Measurements from ENCODE around the gene TRIO.
A peak's percentile ranks its signal among the peaks of the same experiment; 100 is the strongest.

Gene TRIO

DNA sequence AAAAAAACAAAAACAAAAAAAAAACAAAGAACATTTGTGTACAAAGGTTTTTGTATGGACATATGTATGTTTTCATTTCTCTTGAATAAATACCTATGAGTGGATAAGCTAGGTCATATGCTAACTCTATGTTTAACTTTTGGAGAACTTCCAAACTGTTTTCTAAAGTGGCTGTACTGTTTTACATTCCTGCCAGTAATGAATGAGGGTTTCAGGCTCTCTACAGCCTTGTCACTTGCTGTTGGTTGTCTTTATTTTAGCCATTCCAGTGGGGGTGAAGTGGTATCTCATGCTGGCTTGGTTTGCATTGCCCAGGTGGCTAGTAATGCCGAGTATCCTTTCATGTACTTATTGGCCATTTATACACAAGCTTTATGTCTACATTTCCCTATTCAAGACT, 9.1 kb upstream of the TRIO start:
- H3K9me3 ChIP-seq (ENCODE audit: control insufficient read depth in 1 of 2, low read length in 2 of 2) = no peaks in the 10 kb centered on the region

DNA sequence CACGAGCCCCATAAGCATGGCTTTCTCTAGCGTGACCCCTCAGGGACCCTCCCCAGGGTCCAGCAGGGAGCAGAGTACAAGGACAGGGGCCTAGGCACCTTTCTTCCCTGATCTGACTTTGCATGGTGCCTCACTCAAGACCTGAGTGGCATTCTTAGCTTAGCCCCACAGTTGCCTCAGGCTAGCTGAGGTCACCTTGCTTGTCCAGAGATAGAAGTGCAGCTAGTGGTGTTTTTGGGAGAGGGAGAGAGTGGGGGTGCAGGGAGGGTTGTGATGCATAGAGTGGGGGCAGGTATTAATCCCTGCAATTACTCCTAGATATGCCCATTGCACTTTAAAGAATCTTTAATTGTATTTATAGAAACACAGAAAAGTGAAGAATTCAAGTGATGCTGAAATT, 8.4 kb upstream of the TRIO start:
- H3K36me3 ChIP-seq (ENCODE audit: control insufficient read depth in 1 of 2, insufficient read depth in 2 of 2, low read length in 2 of 2) = no peaks in the 10 kb centered on the region
- no peaks in the 10 kb centered on the region for H3K9me3 ChIP-seq (ENCODE audit: control insufficient read depth in 1 of 2, low read length in 2 of 2)
- no peaks in the 10 kb centered on the region for H3K27me3 ChIP-seq (ENCODE audit: control insufficient read depth in 1 of 2, insufficient read depth in 2 of 2, low read length in 2 of 2)
- H3K9ac ChIP-seq (ENCODE audit: low read depth in 1 of 2, low read length in 2 of 2) = no peak overlapping the region
- H3K4me1 ChIP-seq (ENCODE audit: control insufficient read depth in 1 of 2, insufficient read depth in 2 of 2, low read length in 2 of 2) = peaks cover 0 to 4% of the 10 kb centered on the region in 2 donors
- no peak overlapping the region for H3K4me3 ChIP-seq (ENCODE audit: low read depth in 1 of 2, low read length in 2 of 2)
- no peak overlapping the region for H3K27ac ChIP-seq (ENCODE audit: low read depth, low read length)

More for the DNA sequence above, 9.1 kb upstream of the TRIO start:
- no peak overlapping the region for H3K4me3 ChIP-seq (ENCODE audit: low read depth in 1 of 2, low read length in 2 of 2)
- no peak overlapping the region for H3K27ac ChIP-seq (ENCODE audit: low read depth, low read length)
- H3K27me3 ChIP-seq (ENCODE audit: control insufficient read depth in 1 of 2, insufficient read depth in 2 of 2, low read length in 2 of 2) = no peaks in the 10 kb centered on the region
- H3K4me1 ChIP-seq (ENCODE audit: control insufficient read depth in 1 of 2, insufficient read depth in 2 of 2, low read length in 2 of 2) = peaks cover 0 to 4% of the 10 kb centered on the region in 2 donors
- H3K36me3 ChIP-seq (ENCODE audit: control insufficient read depth in 1 of 2, insufficient read depth in 2 of 2, low read length in 2 of 2) = no peaks in the 10 kb centered on the region
- no peak overlapping the region for H3K9ac ChIP-seq (ENCODE audit: low read depth in 1 of 2, low read length in 2 of 2)

DNA sequence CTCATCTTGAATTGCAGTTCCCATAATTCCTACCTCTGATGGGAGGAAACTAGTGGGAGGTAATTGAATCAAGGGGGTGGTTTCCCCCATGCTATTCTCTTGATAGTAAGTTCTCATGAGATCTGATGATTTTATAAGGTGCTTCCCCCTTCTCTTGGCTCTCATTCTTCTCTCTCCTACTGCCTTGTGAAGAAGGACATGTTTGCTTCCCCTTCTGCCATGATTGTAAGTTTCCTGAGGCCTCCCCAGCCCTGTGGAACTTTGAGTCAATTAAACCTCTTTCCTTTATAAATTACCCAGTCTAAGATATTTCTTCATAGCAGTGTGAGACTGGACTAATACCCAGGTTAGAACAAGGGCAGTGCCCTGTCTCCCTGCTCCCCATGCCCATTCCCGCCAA, 7.5 kb upstream of the TRIO start:
- no peak overlapping the region for H3K27ac ChIP-seq (ENCODE audit: low read depth, low read length)
- H3K9me3 ChIP-seq (ENCODE audit: control insufficient read depth in 1 of 2, low read length in 2 of 2) = no peaks in the 10 kb centered on the region
- peaks cover 0 to 4% of the 10 kb centered on the region in 2 donors for H3K4me1 ChIP-seq (ENCODE audit: control insufficient read depth in 1 of 2, insufficient read depth in 2 of 2, low read length in 2 of 2)
- no peaks in the 10 kb centered on the region for H3K36me3 ChIP-seq (ENCODE audit: control insufficient read depth in 1 of 2, insufficient read depth in 2 of 2, low read length in 2 of 2)
- no peak overlapping the region for H3K9ac ChIP-seq (ENCODE audit: low read depth in 1 of 2, low read length in 2 of 2)
- H3K4me3 ChIP-seq (ENCODE audit: low read depth in 1 of 2, low read length in 2 of 2) = no peak overlapping the region
- no peaks in the 10 kb centered on the region for H3K27me3 ChIP-seq (ENCODE audit: control insufficient read depth in 1 of 2, insufficient read depth in 2 of 2, low read length in 2 of 2)

DNA sequence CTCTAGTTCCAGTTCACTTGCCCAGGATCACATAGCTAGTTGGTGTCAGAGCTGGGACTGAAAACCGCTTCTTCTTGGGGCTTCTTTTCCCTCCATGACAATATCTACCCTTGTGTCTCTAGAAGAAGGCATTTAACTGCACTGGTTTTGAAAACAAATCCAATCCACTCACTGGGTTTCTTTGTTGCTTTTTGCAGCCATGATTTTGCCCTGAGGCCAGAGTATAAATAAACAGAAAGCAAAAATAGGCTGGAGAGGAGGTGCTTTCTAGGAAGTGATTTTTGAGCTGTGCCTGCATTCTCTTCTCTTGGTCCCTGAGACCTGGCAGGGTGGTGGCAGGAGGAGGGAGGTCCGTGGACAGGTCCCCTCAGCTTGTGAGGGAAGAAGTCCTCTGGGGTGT, 6.9 kb upstream of the TRIO start:
- peaks cover 0 to 4% of the 10 kb centered on the region in 2 donors for H3K4me1 ChIP-seq (ENCODE audit: control insufficient read depth in 1 of 2, insufficient read depth in 2 of 2, low read length in 2 of 2)

DNA sequence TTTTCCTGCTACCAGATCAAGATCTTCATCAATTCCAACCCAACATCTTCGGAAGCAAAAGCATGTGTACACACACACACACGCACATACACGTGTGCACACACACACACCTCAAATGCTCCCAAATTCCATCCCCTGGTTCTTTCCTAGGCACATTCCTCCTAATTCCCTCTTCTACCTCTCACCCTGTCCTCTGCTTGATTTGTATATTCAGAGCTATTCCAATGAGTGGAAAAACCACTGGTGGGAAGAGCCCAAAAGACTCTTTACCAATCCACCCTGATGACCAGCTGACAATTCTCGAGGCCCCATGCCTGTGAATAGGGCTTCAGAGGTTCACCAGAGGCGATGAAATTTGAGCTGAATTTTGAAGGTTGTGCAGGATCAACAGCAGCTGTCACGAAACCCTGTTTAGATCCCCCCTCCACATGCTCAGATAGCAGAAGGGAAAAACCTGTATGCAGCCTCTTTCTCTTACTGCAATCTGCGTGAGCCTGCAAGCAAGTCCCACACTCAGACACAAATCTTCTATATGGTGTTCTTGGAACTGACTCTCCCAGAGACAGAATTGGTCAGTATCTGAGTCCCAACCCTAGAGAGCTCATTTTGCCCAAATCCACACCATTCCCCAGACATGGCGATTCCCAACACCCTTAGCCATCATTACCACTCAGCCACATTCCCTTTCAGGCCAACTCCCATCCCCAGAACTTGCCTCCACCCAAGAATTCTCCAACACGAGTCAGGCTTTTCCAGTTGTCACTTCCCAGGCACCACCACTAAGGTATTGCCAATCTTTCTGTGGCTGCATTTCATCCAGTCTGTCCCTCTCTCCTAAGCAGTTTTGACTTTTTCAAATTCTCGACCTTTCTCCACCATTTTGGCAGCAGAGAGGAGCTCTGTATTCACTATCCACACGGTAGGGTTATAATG, 4.3 kb upstream of the TRIO start:
- Histone ChIP-seq H3K36me3 (ENCODE audit: control insufficient read depth in 1 of 2, insufficient read depth in 2 of 2, low read length in 2 of 2) (no peaks in the 10 kb centered on the region), H3K4me3 (ENCODE audit: low read depth in 1 of 2, low read length in 2 of 2) (no peak overlapping the region), H3K27me3 (ENCODE audit: control insufficient read depth in 1 of 2, insufficient read depth in 2 of 2, low read length in 2 of 2) (no peaks in the 10 kb centered on the region), H3K9me3 (ENCODE audit: control insufficient read depth in 1 of 2, low read length in 2 of 2) (no peaks in the 10 kb centered on the region), H3K27ac (ENCODE audit: low read depth, low read length) (no peak overlapping the region), H3K4me1 (ENCODE audit: control insufficient read depth in 1 of 2, insufficient read depth in 2 of 2, low read length in 2 of 2) (peaks cover 0 to 8% of the 10 kb centered on the region in 2 donors), H3K9ac (ENCODE audit: low read depth in 1 of 2, low read length in 2 of 2) (no peak overlapping the region)

More for the DNA sequence above, 6.9 kb upstream of the TRIO start:
- no peaks in the 10 kb centered on the region for H3K36me3 ChIP-seq (ENCODE audit: control insufficient read depth in 1 of 2, insufficient read depth in 2 of 2, low read length in 2 of 2)
- H3K9ac ChIP-seq (ENCODE audit: low read depth in 1 of 2, low read length in 2 of 2) = no peak overlapping the region
- H3K4me3 ChIP-seq (ENCODE audit: low read depth in 1 of 2, low read length in 2 of 2) = no peak overlapping the region
- no peak overlapping the region for H3K27ac ChIP-seq (ENCODE audit: low read depth, low read length)
- no peaks in the 10 kb centered on the region for H3K9me3 ChIP-seq (ENCODE audit: control insufficient read depth in 1 of 2, low read length in 2 of 2)
- no peaks in the 10 kb centered on the region for H3K27me3 ChIP-seq (ENCODE audit: control insufficient read depth in 1 of 2, insufficient read depth in 2 of 2, low read length in 2 of 2)

DNA sequence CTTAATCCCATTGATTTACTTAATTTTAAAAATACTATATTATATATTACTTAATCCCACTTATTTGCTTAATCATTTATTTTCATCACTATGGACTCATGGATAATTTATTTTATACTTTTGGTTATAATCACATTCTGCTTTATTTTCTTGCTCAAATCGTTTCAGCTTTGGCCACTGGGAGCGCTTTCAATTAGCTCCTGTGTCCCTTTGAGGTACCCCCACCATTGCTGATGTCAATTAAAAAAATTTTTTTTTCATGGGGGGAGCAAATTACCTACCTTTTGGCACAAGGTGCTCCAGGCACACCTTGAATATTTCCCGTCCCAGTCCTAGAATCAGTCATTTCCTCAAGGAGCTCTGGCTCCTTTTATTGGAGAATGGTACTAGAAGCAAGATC, 1.4 kb upstream of the TRIO start:
- Histone ChIP-seq H3K4me1 (ENCODE audit: control insufficient read depth in 1 of 2, insufficient read depth in 2 of 2, low read length in 2 of 2) (peaks cover 16 to 25% of the 10 kb centered on the region in 2 donors), H3K27ac (ENCODE audit: low read depth, low read length) (no peak overlapping the region), H3K36me3 (ENCODE audit: control insufficient read depth in 1 of 2, insufficient read depth in 2 of 2, low read length in 2 of 2) (no peaks in the 10 kb centered on the region), H3K9me3 (ENCODE audit: control insufficient read depth in 1 of 2, low read length in 2 of 2) (no peaks in the 10 kb centered on the region), H3K4me3 (ENCODE audit: low read depth in 1 of 2, low read length in 2 of 2) (no peak overlapping the region), H3K9ac (ENCODE audit: low read depth in 1 of 2, low read length in 2 of 2) (peak overlapping the region in 1 of 2 donors; percentile 51), H3K27me3 (ENCODE audit: control insufficient read depth in 1 of 2, insufficient read depth in 2 of 2, low read length in 2 of 2) (no peaks in the 10 kb centered on the region)

DNA sequence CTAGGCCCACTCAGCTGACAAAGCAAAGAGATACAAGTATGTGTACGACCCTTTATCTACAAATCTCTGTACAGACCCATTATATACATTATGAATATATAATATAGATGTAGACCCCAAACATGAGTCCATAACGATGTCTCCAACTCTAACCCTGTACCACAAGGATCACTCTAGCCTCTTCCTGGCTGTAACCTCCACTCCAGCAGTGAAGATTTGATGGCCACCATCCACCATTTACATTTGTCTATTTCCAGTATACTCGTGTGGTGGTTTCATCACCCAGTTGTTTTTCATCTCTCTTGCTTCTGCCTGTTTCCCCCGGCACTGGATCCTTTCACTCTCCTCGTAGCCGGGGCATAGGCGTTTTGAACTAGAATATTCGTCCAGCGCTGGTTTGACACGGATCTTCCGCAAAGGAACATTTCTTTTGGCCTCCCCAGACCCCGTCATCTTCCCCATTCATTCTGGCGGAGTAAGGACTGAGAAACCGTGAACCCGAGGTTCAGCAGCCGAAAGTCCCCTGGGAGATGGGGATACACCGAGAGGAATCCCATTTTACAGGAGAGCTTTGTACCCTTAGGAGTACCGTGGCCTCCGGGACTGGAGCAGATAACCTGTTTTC, 828 bp upstream of the TRIO start:
- no peaks in the 10 kb centered on the region for H3K27me3 ChIP-seq (ENCODE audit: control insufficient read depth in 1 of 2, insufficient read depth in 2 of 2, low read length in 2 of 2)
- H3K4me1 ChIP-seq (ENCODE audit: control insufficient read depth in 1 of 2, insufficient read depth in 2 of 2, low read length in 2 of 2) = peaks cover 22 to 30% of the 10 kb centered on the region in 2 donors
- H3K36me3 ChIP-seq (ENCODE audit: control insufficient read depth in 1 of 2, insufficient read depth in 2 of 2, low read length in 2 of 2) = no peaks in the 10 kb centered on the region
- H3K9me3 ChIP-seq (ENCODE audit: control insufficient read depth in 1 of 2, low read length in 2 of 2) = no peaks in the 10 kb centered on the region
- H3K27ac ChIP-seq (ENCODE audit: low read depth, low read length) = peak overlapping the region; percentile 64
- peak overlapping the region; percentile 70 to 75 for H3K4me3 ChIP-seq (ENCODE audit: low read depth in 1 of 2, low read length in 2 of 2)
- peak overlapping the region; percentile 51 to 77 for H3K9ac ChIP-seq (ENCODE audit: low read depth in 1 of 2, low read length in 2 of 2)

DNA sequence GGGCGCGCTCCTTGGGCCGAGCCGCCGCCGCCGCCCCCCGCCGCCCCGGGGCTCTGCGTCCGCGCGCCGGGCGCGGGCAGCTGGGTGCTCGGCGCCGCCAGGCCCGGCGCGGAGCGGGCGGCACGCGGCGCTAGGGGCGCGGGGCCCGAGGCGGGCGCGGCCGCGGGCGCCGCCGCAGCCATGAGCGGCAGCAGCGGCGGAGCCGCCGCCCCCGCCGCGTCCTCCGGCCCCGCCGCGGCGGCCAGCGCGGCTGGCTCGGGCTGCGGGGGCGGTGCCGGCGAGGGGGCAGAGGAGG, 351 bp downstream of the TRIO start:
- H3K4me3 ChIP-seq (ENCODE audit: low read depth in 1 of 2, low read length in 2 of 2) = peak overlapping the region in 1 of 2 donors; percentile 91
- H3K9ac ChIP-seq (ENCODE audit: low read depth in 1 of 2, low read length in 2 of 2) = no peak overlapping the region
- no peaks in the 10 kb centered on the region for H3K27me3 ChIP-seq (ENCODE audit: control insufficient read depth in 1 of 2, insufficient read depth in 2 of 2, low read length in 2 of 2)
- H3K36me3 ChIP-seq (ENCODE audit: control insufficient read depth in 1 of 2, insufficient read depth in 2 of 2, low read length in 2 of 2) = no peaks in the 10 kb centered on the region
- H3K27ac ChIP-seq (ENCODE audit: low read depth, low read length) = peak overlapping the region; percentile 83
- no peaks in the 10 kb centered on the region for H3K9me3 ChIP-seq (ENCODE audit: control insufficient read depth in 1 of 2, low read length in 2 of 2)
- peaks cover 33 to 41% of the 10 kb centered on the region in 2 donors for H3K4me1 ChIP-seq (ENCODE audit: control insufficient read depth in 1 of 2, insufficient read depth in 2 of 2, low read length in 2 of 2)

DNA sequence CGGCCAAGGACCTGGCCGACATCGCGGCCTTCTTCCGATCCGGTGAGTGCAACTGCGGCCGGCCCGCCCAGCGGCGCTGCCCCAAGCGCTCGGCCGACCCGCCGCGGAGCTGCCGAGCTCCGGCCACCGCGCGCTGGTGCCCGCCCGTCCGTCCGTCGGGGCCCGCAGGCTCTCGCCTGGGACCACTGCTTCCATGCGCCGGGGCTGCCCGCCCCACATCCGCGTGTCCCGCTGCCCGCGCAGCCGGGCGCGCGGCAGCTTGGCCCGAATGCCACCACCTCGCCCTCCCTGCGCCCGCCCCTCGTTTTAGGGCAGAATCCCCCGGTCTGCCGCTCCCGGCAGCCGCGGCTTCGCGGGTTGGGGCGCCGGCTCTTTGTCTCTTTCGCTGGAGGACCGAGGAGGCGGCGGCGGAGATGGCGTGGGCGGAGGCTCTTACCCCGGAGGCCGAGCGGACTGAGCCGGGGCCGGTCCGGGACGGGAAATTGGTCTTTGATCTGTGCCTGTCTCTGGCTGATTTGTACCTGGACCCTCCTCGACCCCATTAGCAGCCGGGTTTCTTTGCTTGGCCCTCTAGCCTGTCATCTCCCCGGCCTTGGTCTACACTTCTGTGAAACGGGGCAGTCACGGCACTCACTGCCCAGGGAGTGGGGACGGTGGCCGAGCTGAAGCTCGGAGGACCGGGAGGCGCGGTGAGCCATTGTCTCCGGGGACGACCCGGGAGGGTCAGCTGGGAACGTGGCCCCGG, 871 bp downstream of the TRIO start:
- Histone ChIP-seq H3K36me3 (ENCODE audit: control insufficient read depth in 1 of 2, insufficient read depth in 2 of 2, low read length in 2 of 2) (no peaks in the 10 kb centered on the region), H3K9me3 (ENCODE audit: control insufficient read depth in 1 of 2, low read length in 2 of 2) (no peaks in the 10 kb centered on the region), H3K27ac (ENCODE audit: low read depth, low read length) (peak overlapping the region; percentile 83), H3K4me1 (ENCODE audit: control insufficient read depth in 1 of 2, insufficient read depth in 2 of 2, low read length in 2 of 2) (peaks cover 39 to 47% of the 10 kb centered on the region in 2 donors), H3K27me3 (ENCODE audit: control insufficient read depth in 1 of 2, insufficient read depth in 2 of 2, low read length in 2 of 2) (no peaks in the 10 kb centered on the region), H3K4me3 (ENCODE audit: low read depth in 1 of 2, low read length in 2 of 2) (peak overlapping the region; percentile 81 to 91), H3K9ac (ENCODE audit: low read depth in 1 of 2, low read length in 2 of 2) (peak overlapping the region; percentile 73 to 81)

Data from duodenal mucosa (tissue), 2 donors.